H1 (cell line): ENCODE results near the gene LTF.

Experiments used
- BACH1 ChIP-seq: IDR thresholded peaks from 2 replicates; pipeline ENCODE4 v1.6.1; 2012; ENCODE audit warnings: low read length, improper control_type of control experiment
- CEBPB ChIP-seq: IDR thresholded peaks from 2 replicates; pipeline ENCODE4 v1.6.1; 2012; ENCODE audit warnings: low read depth, low read length
- CREB1 ChIP-seq: IDR thresholded peaks from 2 replicates; pipeline ENCODE4 v1.6.1; 2012; ENCODE audit warnings: inconsistent platforms
- CTCF ChIP-seq, 3 experiments: IDR thresholded peaks; 1 replicate in 2 of 3; 2 replicates in 1 of 3; pipeline versions ENCODE4 v1.5.1 to v1.6.1; 2011; ENCODE audit warnings: low read length in 3 of 3, mild to moderate bottlenecking in 3 of 3, inconsistent platforms in 2 of 3, low read depth in 1 of 3, moderate library complexity in 1 of 3; ENCODE audit not compliant: insufficient read depth in 1 of 3; ENCODE audit errors: control extremely low read depth in 1 of 3
- EP300 ChIP-seq, 2 experiments: IDR thresholded peaks; 1 replicate in 1 of 2; 2 replicates in 1 of 2; pipeline ENCODE4 v1.6.1; 2011 to 2012; ENCODE audit warnings: low read depth in 2 of 2, low read length in 2 of 2, mild to moderate bottlenecking in 2 of 2, borderline replicate concordance in 1 of 2, inconsistent platforms in 1 of 2, moderate library complexity in 1 of 2
- EZH2 ChIP-seq: fragments of 200-600 bp; sonication (generic); IDR thresholded peaks from 2 replicates; pipeline ENCODE4 v1.7.1; 2012; ENCODE audit warnings: low read depth, mild to moderate bottlenecking, moderate library complexity, low read length, inconsistent platforms; ENCODE audit not compliant: severe bottlenecking
- FOSL1 ChIP-seq: IDR thresholded peaks from 2 replicates; pipeline ENCODE4 v1.6.1; 2011; ENCODE audit warnings: mild to moderate bottlenecking, low read depth, low read length, moderate library complexity; ENCODE audit not compliant: insufficient read depth
- MAX ChIP-seq: IDR thresholded peaks from 2 replicates; pipeline ENCODE4 v1.6.1; 2012; ENCODE audit warnings: inconsistent platforms
- PHF8 ChIP-seq: fragments of 200-600 bp; sonication (generic); conservative IDR thresholded peaks from 2 replicates; pipeline ENCODE4 v1.7.1; 2012; ENCODE audit warnings: low read depth, mild to moderate bottlenecking, inconsistent platforms, low read length, moderate library complexity
- RAD21 ChIP-seq, 2 experiments: IDR thresholded peaks in 1 of 2; conservative IDR thresholded peaks in 1 of 2; 2 replicates each; pipeline ENCODE4 v1.6.1; 2011; ENCODE audit warnings: low read depth in 2 of 2, low read length in 2 of 2, improper control_type of control experiment in 1 of 2, inconsistent platforms in 1 of 2, mild to moderate bottlenecking in 1 of 2, moderate library complexity in 1 of 2
- RFX5 ChIP-seq: IDR thresholded peaks from 2 replicates; pipeline ENCODE4 v1.6.1; 2011; ENCODE audit warnings: low read depth, low read length, improper control_type of control experiment, borderline replicate concordance
- SRF ChIP-seq: IDR thresholded peaks from 2 replicates; pipeline ENCODE4 v1.6.1; 2011; ENCODE audit warnings: mild to moderate bottlenecking, low read depth, low read length, moderate library complexity
- TF ChIP-seq, protein P1 (sequence below): IDR thresholded peaks from 2 replicates; pipeline ENCODE4 v1.6.1; 2012; ENCODE audit warnings: low read length, inconsistent platforms
- TF ChIP-seq, protein P2 (sequence below): IDR thresholded peaks from 2 replicates; pipeline ENCODE4 v1.6.1; 2011; ENCODE audit warnings: low read length, improper control_type of control experiment

GRCh38 chr3:46399557-46399956 lies 65.1 kb downstream of the LTF start:
- TF ChIP-seq MAX: no peak
- TF ChIP-seq, protein P1, sequence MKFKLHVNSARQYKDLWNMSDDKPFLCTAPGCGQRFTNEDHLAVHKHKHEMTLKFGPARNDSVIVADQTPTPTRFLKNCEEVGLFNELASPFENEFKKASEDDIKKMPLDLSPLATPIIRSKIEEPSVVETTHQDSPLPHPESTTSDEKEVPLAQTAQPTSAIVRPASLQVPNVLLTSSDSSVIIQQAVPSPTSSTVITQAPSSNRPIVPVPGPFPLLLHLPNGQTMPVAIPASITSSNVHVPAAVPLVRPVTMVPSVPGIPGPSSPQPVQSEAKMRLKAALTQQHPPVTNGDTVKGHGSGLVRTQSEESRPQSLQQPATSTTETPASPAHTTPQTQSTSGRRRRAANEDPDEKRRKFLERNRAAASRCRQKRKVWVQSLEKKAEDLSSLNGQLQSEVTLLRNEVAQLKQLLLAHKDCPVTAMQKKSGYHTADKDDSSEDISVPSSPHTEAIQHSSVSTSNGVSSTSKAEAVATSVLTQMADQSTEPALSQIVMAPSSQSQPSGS: no peak
- TF ChIP-seq CTCF (IDR thresholded peaks at IDR 0.05; ENCODE audit: control extremely low read depth in 1 of 3, insufficient read depth in 1 of 3, low read depth in 1 of 3, low read length in 3 of 3): no peak
- TF ChIP-seq PHF8: no peak
- TF ChIP-seq FOSL1: no peak
- no peak for TF ChIP-seq EP300 (IDR thresholded peaks at IDR 0.05; ENCODE audit: borderline replicate concordance in 1 of 2, low read depth in 2 of 2, low read length in 2 of 2)
- no peak for TF ChIP-seq BACH1
- TF ChIP-seq, protein P2, sequence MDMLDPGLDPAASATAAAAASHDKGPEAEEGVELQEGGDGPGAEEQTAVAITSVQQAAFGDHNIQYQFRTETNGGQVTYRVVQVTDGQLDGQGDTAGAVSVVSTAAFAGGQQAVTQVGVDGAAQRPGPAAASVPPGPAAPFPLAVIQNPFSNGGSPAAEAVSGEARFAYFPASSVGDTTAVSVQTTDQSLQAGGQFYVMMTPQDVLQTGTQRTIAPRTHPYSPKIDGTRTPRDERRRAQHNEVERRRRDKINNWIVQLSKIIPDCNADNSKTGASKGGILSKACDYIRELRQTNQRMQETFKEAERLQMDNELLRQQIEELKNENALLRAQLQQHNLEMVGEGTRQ: no peak
- TF ChIP-seq SRF: no peak
- no peak for TF ChIP-seq CEBPB
- TF ChIP-seq RFX5: no peak
- TF ChIP-seq RAD21 (IDR thresholded peaks at IDR 0.05 in 1 of 2, conservative IDR thresholded peaks at IDR 0.05 in 1 of 2; ENCODE audit: low read depth in 2 of 2, low read length in 2 of 2): no peak
- TF ChIP-seq CREB1: no peak
- no peak for TF ChIP-seq EZH2
